Pons (tissue), 1 donor: ENCODE measurements around the gene AIG1.
A peak's percentile ranks its signal among the peaks of the same experiment; 100 is the strongest.
"Not testable (repeated sequence)": the region's sequence is repeated elsewhere in the genome, so short reads cannot be mapped to it uniquely, and the experiment has no call there.

Source experiments
- DNase-seq: peaks from one replicate; pipeline ENCODE4 v3.0.0-alpha.2; 2016; ENCODE audit warnings: low spot score

AIG1 gene

GRCh38 chr6:143328876-143329275 lies 268.2 kb downstream of the AIG1 start:
- no peak for DNase-seq

GRCh38 chr6:143329323-143329722 lies 268.6 kb downstream of the AIG1 start:
- DNase-seq: no peak

GRCh38 chr6:143331362-143331761 lies 270.7 kb downstream of the AIG1 start:
- DNase-seq: no peak

- DNase-seq: no peak
These were observed 271.6 kb downstream of the AIG1 start for GRCh38 chr6:143332153-143332845.

GRCh38 chr6:143333081-143333480 lies 272.4 kb downstream of the AIG1 start:
- DNase-seq: no peak

- DNase-seq: peak; percentile 81
These were observed 273.2 kb downstream of the AIG1 start for GRCh38 chr6:143333749-143334520.

GRCh38 chr6:143335865-143336264 lies 275.2 kb downstream of the AIG1 start:
- DNase-seq: no peak

- no peak for DNase-seq
These were observed 275.9 kb downstream of the AIG1 start for GRCh38 chr6:143336446-143337152.

GRCh38 chr6:143337201-143337949 lies 276.7 kb downstream of the AIG1 start:
- no peak for DNase-seq

- no peak for DNase-seq
These were observed 278.5 kb downstream of the AIG1 start for GRCh38 chr6:143339223-143339622.

GRCh38 chr6:143345477-143345876 lies 284.8 kb downstream of the AIG1 start:
- DNase-seq: not testable (repeated sequence)

GRCh38 chr6:143346004-143346403 lies 285.3 kb downstream of the AIG1 start:
- DNase-seq: no peak

GRCh38 chr6:143348531-143348930 lies 287.8 kb downstream of the AIG1 start:
- DNase-seq: no peak

- no peak for DNase-seq
These were observed 288.8 kb downstream of the AIG1 start for GRCh38 chr6:143349530-143349929.

- no peak for DNase-seq
These were observed 295.6 kb downstream of the AIG1 start for GRCh38 chr6:143356101-143356880.

GRCh38 chr6:143357152-143357551 lies 296.5 kb downstream of the AIG1 start:
- no peak for DNase-seq

GRCh38 chr6:143357561-143358255 lies 297.0 kb downstream of the AIG1 start:
- no peak for DNase-seq

GRCh38 chr6:143361536-143362191 lies 301.0 kb downstream of the AIG1 start:
- DNase-seq: peak; percentile 5

- DNase-seq: no peak
These were observed 301.5 kb downstream of the AIG1 start for GRCh38 chr6:143362192-143362558.

- no peak for DNase-seq
These were observed 302.6 kb downstream of the AIG1 start for GRCh38 chr6:143363299-143363698.
